Measurements from ENCODE around the gene RBM5.

The RBM5 gene

DNA sequence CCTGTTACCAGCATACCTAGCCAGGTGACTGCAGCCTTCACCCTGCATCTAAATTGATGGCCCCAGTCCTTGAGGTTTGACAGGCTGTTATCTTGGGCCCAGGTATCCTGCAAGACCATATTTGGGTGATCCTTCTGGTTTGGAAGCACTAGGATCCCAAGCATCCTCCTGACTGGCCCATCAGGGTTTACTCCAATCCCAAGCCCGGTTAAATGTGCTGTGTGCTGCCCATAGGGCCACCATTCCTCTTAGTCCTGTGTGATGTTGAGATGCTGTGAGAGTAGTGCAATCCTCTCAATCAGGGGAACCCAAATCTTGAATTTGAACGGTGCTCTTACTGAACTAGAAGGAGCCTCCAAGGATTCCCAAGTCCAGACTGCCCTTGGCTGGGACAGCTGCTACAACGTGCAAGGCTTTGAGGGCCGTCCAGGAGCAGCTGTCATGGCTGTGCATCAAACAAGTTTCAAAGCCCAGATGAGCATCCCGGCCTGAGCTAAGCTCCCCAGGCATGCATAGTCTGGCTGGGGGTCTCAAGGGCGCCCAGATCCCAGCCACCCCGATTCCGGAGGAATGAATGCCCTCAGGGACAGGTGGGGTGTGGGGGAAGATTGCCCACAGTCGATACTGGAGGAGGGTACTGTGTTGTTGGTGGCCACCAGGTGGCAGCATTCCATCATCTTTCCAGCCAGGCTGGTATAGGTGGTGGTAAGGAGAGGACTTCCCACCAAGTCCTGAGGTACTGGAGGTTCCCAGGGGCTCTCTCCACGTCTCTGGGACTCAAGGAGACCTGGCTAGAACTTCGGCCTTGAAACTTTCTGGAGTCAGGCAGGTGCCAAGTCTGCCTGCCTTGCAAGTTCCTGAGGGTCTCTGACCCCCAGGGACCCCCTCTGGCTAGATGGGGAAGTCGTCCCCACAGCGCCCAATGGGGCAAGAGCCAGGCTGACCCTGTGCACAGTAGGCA, 32.6 kb downstream of the RBM5 start:
- peak overlapping the region; percentile 17; the same call in 1 of the 2 replicates for H3K27ac ChIP-seq

GRCh38 chr3:50122071-50122470, 33.4 kb downstream of the RBM5 start:
- no peak overlapping the region for H3K27ac ChIP-seq
- TF ChIP-seq, protein P1, sequence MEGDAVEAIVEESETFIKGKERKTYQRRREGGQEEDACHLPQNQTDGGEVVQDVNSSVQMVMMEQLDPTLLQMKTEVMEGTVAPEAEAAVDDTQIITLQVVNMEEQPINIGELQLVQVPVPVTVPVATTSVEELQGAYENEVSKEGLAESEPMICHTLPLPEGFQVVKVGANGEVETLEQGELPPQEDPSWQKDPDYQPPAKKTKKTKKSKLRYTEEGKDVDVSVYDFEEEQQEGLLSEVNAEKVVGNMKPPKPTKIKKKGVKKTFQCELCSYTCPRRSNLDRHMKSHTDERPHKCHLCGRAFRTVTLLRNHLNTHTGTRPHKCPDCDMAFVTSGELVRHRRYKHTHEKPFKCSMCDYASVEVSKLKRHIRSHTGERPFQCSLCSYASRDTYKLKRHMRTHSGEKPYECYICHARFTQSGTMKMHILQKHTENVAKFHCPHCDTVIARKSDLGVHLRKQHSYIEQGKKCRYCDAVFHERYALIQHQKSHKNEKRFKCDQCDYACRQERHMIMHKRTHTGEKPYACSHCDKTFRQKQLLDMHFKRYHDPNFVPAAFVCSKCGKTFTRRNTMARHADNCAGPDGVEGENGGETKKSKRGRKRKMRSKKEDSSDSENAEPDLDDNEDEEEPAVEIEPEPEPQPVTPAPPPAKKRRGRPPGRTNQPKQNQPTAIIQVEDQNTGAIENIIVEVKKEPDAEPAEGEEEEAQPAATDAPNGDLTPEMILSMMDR (IDR thresholded peaks at IDR 0.05), result no peak
- TF ChIP-seq ZFX (IDR thresholded peaks at IDR 0.05; ENCODE audit: borderline replicate concordance), result no peak

More for the DNA sequence above, 32.6 kb downstream of the RBM5 start:
- no peak for TF ChIP-seq ZFX (IDR thresholded peaks at IDR 0.05; ENCODE audit: borderline replicate concordance)
- TF ChIP-seq, protein P1 (IDR thresholded peaks at IDR 0.05), result peak; percentile 83

- H3K27ac ChIP-seq, result no peak overlapping the region
- TF ChIP-seq ZFX (IDR thresholded peaks at IDR 0.05; ENCODE audit: borderline replicate concordance), result no peak
- TF ChIP-seq, protein P1 (IDR thresholded peaks at IDR 0.05), result no peak
Observed at GRCh38 chr3:50122661-50123391, 34.1 kb downstream of the RBM5 start.

GRCh38 chr3:50123394-50124051, 34.8 kb downstream of the RBM5 start:
- TF ChIP-seq ZFX (IDR thresholded peaks at IDR 0.05; ENCODE audit: borderline replicate concordance), result no peak
- TF ChIP-seq, protein P1 (IDR thresholded peaks at IDR 0.05), result no peak

DNA sequence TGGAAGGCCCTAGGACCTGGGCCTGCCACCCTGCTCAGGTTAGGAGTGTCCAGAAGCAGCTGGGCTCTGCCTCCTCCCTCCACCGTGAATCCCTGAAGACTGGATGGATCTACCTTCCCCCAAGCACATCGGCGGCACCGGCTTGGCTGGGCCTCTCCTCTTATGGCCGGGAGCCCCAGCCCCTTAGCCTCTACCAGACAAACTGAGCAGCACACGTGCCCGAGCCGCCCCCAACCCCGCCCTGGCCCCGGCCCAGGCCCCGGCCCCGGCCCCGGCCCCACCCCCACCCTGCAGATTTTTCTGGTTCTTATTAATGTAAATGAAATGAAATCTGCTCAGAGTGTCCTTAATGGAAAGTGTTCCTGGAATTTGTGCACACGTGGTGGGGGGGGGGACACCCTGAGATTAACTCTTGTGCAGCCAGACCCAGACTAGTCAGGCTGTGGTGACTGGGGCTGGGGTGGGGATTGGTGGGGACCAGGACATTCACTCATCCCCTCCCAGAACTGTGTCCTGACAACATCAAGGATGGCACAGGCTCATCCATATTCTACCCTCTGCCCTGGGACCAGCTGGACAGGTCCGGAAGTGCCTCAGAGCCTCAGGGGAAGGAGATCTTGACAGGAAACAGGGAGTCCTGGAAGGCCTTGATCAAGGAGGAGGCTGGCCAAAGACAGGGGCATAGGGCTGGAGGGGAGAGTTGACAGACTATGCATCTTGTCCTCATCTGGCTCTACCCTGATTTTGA, 35.5 kb downstream of the RBM5 start:
- no peak for TF ChIP-seq ZFX (IDR thresholded peaks at IDR 0.05; ENCODE audit: borderline replicate concordance)
- TF ChIP-seq, protein P1 (IDR thresholded peaks at IDR 0.05), result no peak
- no peak overlapping the region for H3K27ac ChIP-seq

More at GRCh38 chr3:50123394-50124051, 34.8 kb downstream of the RBM5 start:
- no peak overlapping the region for H3K27ac ChIP-seq

- TF ChIP-seq ZFX (IDR thresholded peaks at IDR 0.05; ENCODE audit: borderline replicate concordance), result no peak
- TF ChIP-seq, protein P1 (IDR thresholded peaks at IDR 0.05), result no peak
- H3K27ac ChIP-seq, result no peak overlapping the region
Observed at GRCh38 chr3:50124800-50125178, 36.1 kb downstream of the RBM5 start.

Measured in 22Rv1 (cell line).